ENCODE measurements around the gene MT1B.
"Not testable (repeated sequence)": the region's sequence is repeated elsewhere in the genome, so short reads cannot be mapped to it uniquely, and the experiment has no call there.

MT1B gene

GRCh38 chr16:56621665-56622445, 29.8 kb upstream of the MT1B start:
- DNase-seq, result not testable (repeated sequence)

- not testable (repeated sequence) for DNase-seq
Observed at GRCh38 chr16:56623184-56623583, 28.5 kb upstream of the MT1B start.

GRCh38 chr16:56623637-56624036, 28.0 kb upstream of the MT1B start:
- DNase-seq, result no peak

GRCh38 chr16:56625140-56625942, 26.3 kb upstream of the MT1B start, which contains the start of gene MT1E:
Gene MT1E (plus strand): TSS chr16:56625781. CDS start chr16:56625852, 71 bp downstream.
- DNase-seq, result peak; percentile 49

- DNase-seq, result no peak
Observed at GRCh38 chr16:56625943-56626654, 25.6 kb upstream of the MT1B start.

GRCh38 chr16:56626685-56627084, 25.0 kb upstream of the MT1B start:
- no peak for DNase-seq

- no peak for DNase-seq
Observed at GRCh38 chr16:56628486-56629350, 23.0 kb upstream of the MT1B start.

- DNase-seq, result no peak
Observed at GRCh38 chr16:56629531-56629930, 22.2 kb upstream of the MT1B start.

GRCh38 chr16:56630134-56630533, 21.6 kb upstream of the MT1B start:
- DNase-seq, result no peak

GRCh38 chr16:56631197-56631596, 20.5 kb upstream of the MT1B start:
- DNase-seq, result no peak

- DNase-seq, result no peak
Observed at GRCh38 chr16:56631832-56632155, 19.9 kb upstream of the MT1B start.

- DNase-seq, result no peak
Observed at GRCh38 chr16:56632156-56632847, 19.4 kb upstream of the MT1B start, which contains the start of gene MT1M. Gene MT1M (plus strand): TSS chr16:56632659. CDS start chr16:56632732, 73 bp downstream.

GRCh38 chr16:56632848-56633365, 18.8 kb upstream of the MT1B start:
- no peak for DNase-seq

- no peak for DNase-seq
Observed at GRCh38 chr16:56633535-56633934, 18.2 kb upstream of the MT1B start.

- no peak for DNase-seq
Observed at GRCh38 chr16:56634715-56635440, 16.8 kb upstream of the MT1B start.

- no peak for DNase-seq
Observed at GRCh38 chr16:56635441-56635967, 16.2 kb upstream of the MT1B start.

- DNase-seq, result no peak
Observed at GRCh38 chr16:56636616-56637413, 14.9 kb upstream of the MT1B start.

- DNase-seq, result no peak
Observed at GRCh38 chr16:56637814-56638750, 13.6 kb upstream of the MT1B start, which contains the start of gene MT1A. Gene MT1A (plus strand): TSS chr16:56638666. CDS start chr16:56638739, 73 bp downstream.

Measured in NCI-H2029 treated with DMSO at 0.1 percent for 48 hours (cell line).